Endothelial cell of umbilical vein (primary cell): ENCODE measurements around the gene ZFP62.

Experiments
- CTCF ChIP-seq, 2 donors: IDR thresholded peaks; 1 replicate in 1 of 2; 2 replicates in 1 of 2; pipeline ENCODE4 v1.5.1; 2011; ENCODE audit warnings: low read length in 2 of 2, mild to moderate bottlenecking in 2 of 2, moderate library complexity in 2 of 2, control low read depth in 1 of 2, inconsistent platforms in 1 of 2, low read depth in 1 of 2; ENCODE audit not compliant: insufficient read depth in 1 of 2; ENCODE audit errors: extremely low read depth in 1 of 2
- JUN ChIP-seq: IDR thresholded peaks from 2 replicates; pipeline ENCODE4 v1.6.1; 2011; ENCODE audit warnings: borderline replicate concordance, low read depth; ENCODE audit not compliant: insufficient read length, insufficient read depth
- MAX ChIP-seq: IDR thresholded peaks from 2 replicates; pipeline ENCODE4 v1.6.1; 2011; ENCODE audit not compliant: insufficient read depth, insufficient read length
- MYC ChIP-seq: IDR thresholded peaks from one replicate; pipeline ENCODE4 v1.6.1; 2011; ENCODE audit warnings: mild to moderate bottlenecking, low read depth, low read length
- POLR2A ChIP-seq: IDR thresholded peaks from 2 replicates; pipeline ENCODE4 v1.6.1; 2012; ENCODE audit warnings: low read depth, mild to moderate bottlenecking, control low read depth, low read length
- POLR2AphosphoS5 ChIP-seq: IDR thresholded peaks from 2 replicates; pipeline ENCODE4 v1.6.1; 2012; ENCODE audit warnings: low read depth, mild to moderate bottlenecking, control low read depth, low read length, moderate library complexity; ENCODE audit not compliant: insufficient read depth

GRCh38 chr5:180816608-180817534, 44.2 kb downstream of the ZFP62 start:
- TF ChIP-seq CTCF (IDR thresholded peaks at IDR 0.05; ENCODE audit: extremely low read depth in 1 of 2, insufficient read depth in 1 of 2, low read depth in 1 of 2, low read length in 2 of 2): no peak
- no peak for TF ChIP-seq POLR2A
- no peak for TF ChIP-seq POLR2AphosphoS5
- TF ChIP-seq MAX: no peak
- TF ChIP-seq JUN: no peak
- TF ChIP-seq MYC: no peak
